Measurements from ENCODE around the gene PCGF6.
"Not testable (repeated sequence)": the region's sequence is repeated elsewhere in the genome, so short reads cannot be mapped to it uniquely, and the experiment has no call there.

The PCGF6 gene

GRCh38 chr10:103350517-103351260 lies at the start of gene PCGF6:
Gene PCGF6 (minus strand): TSS chr10:103351140. CDS start chr10:103351066, 74 bp downstream.
- DNase-seq (ENCODE audit: low read depth): peak; percentile 68

GRCh38 chr10:103397191-103397825 lies 46.4 kb upstream of the PCGF6 start:
- DNase-seq (ENCODE audit: low read depth): no peak

- no peak for DNase-seq (ENCODE audit: low read depth)
Observed at GRCh38 chr10:103396789-103397087, 45.8 kb upstream of the PCGF6 start.

- DNase-seq (ENCODE audit: low read depth): peak; percentile 96
Observed at GRCh38 chr10:103396067-103396788, 45.3 kb upstream of the PCGF6 start, which contains the start of the genes ATP5MK and PDCD11. Gene ATP5MK (minus strand): TSS chr10:103396475. CDS start chr10:103392457, 4,018 bp downstream. Gene PDCD11 (plus strand): TSS chr10:103396626. CDS start chr10:103398427, 1,801 bp downstream.

- peak; percentile 8 for DNase-seq (ENCODE audit: low read depth)
Observed at GRCh38 chr10:103395754-103396066, 44.8 kb upstream of the PCGF6 start.

DNA sequence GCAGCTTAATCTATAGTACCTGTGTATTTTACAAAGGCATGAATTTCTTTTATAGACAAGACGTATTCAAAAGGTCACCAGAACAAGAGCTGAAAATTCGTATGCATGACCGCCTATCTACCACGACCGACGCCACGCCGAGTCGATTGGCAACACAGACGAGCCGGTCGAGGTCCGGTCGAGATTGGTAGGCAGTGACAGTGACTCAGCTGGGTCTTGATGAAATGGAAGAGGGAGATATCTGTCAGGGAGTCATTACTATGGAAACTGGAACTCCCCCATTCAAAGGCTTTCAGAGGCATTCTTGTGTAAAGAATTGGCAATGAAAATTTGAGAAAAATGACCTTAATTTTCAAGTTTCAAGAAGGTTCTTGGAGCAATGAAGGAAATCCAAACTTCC lies 43.2 kb upstream of the PCGF6 start:
- no peak for DNase-seq (ENCODE audit: low read depth)

- no peak for DNase-seq (ENCODE audit: low read depth)
Observed at GRCh38 chr10:103382769-103383168, 31.8 kb upstream of the PCGF6 start.

DNA sequence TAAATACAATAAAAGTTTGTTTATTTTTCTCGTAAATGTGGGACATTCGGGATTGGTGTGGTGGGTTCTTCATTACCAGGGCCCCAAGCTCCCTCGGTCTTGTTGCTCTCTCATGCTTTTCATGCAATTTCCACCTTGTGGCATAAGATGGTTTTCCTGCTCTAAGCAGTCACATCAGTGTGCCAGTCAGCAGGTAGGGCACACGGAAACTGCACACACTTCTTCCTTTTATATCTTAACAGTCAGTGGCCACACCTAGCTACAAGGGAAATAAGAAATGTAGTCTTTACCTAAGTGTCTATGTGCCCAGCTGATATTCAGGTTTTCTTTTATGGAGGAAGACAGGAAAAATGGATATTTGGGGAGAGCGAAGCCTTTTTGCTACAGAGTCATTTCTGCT lies 23.3 kb upstream of the PCGF6 start:
- no peak for DNase-seq (ENCODE audit: low read depth)

DNA sequence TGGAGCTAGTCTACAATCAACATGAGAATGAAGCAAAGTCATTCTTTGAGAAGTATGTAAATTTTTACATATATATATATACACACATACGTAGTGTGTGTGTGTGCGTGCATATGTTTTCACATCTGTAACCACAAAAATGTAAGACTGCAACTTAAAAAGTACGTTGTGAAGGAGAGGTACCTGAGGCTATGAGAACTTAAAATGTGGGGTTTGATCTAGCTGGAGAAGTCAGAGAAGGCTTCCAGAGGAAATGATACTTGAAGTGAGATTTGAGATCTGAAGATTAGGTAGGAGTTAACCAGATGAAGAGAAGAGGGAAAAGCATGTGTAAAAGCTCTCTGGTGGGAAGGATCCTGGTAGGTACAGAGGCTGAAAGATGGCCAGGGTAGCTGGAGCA lies 22.6 kb upstream of the PCGF6 start:
- no peak for DNase-seq (ENCODE audit: low read depth)

- peak; percentile 94 for DNase-seq (ENCODE audit: low read depth)
Observed at GRCh38 chr10:103367782-103368518, 17.0 kb upstream of the PCGF6 start, which contains the start of gene TAF5. Gene TAF5 (plus strand): TSS chr10:103367976. CDS start chr10:103367990, 14 bp downstream.

DNA sequence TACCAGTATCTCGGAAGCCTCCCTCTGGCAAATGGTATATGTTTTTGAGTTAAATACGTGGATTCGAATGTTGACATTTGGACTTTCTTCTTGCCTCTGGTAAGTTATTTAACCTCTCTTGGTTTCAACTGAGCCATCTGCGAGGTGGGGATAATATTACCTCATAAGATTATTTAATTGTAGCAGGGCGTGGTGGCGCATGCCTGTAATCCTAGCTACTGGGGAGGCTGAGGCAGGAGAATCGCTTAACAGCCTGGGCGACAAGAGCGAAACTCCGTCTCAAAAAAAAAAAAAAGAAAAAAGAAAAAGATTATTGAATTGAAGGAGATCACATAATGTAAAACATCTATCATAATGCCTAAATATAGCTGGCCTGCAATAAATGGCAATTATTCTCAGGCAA lies 16.4 kb upstream of the PCGF6 start:
- no peak for DNase-seq (ENCODE audit: low read depth)

DNA sequence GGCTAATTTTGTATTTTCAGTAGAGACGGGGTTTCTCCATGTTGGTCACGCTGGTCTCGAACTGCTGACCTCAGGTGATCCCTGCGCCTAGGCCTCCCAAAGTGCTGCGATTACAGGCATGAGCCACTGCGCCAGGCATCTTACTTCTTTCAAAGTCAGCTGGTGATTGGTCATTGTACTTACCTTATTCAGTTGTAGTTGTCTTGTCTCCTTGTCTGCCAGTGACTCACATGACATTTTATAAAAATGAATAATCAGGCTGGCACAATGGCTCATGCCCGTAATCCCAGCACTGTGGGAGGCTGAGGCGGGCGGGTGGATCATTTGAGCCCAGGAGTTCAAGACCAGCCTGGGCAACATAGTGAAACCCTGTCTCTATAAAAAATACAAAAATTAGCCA lies 9.9 kb upstream of the PCGF6 start:
- not testable (repeated sequence) for DNase-seq (ENCODE audit: low read depth)

GRCh38 chr10:103359493-103359892 lies 8.6 kb upstream of the PCGF6 start:
- not testable (repeated sequence) for DNase-seq (ENCODE audit: low read depth)

- no peak for DNase-seq (ENCODE audit: low read depth)
Observed at GRCh38 chr10:103355906-103356599, 5.1 kb upstream of the PCGF6 start.

DNA sequence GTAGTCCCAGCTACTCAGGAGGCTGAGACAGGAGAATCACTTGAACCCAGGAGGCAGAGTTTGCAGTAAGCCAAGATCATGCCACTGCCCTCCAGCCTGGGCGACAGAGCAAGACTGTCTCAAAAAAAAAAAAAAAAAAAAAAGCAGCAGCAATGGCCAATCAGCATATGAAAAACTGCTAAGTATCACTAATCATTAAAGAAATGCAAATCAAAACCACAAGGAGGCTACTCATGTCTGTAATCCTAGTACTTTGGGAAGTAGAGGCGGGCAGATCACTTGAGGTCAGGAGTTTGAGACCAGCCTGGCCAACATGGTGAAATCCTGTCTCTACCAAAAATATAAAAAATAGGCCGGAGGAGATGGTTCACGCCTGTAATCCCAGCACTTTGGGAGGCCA lies 3.6 kb upstream of the PCGF6 start:
- DNase-seq (ENCODE audit: low read depth): not testable (repeated sequence)

DNA sequence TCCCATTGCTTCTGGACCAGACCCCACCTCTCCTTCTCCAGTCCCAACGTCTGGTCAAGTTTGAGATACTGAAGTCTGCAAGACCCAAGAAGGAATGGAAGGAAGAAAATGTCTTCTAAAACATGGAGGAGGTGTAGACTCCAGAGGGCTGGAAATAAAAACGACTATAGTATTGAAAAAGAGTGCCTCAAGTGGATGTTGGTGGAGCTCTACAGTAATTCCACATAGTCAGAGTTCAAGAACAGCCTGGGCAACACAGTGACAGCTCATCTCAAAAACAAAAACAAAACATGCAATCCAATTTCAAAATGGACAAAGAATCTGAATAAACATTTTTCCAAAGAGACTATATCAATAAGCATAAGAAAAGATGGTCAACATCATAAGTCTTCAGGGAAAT lies 2.3 kb upstream of the PCGF6 start:
- no peak for DNase-seq (ENCODE audit: low read depth)

DNA sequence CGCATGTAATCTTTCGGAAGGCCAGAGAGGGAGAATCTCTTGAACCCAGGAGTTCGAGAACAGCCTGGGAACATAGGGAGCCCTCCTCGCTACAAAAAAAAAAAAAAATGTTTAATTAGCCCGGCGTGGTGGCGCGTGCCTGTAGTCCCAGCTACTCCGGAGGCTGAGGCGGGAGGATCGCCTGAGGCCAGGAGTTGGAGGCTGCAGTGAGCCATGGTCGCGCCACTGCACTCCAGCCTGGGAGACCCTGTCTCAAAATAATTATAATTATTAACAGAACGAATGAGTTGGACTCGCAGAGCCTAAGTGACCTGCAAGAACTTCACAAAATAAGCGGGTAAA lies 794 bp downstream of the PCGF6 start:
- DNase-seq (ENCODE audit: low read depth): no peak

GRCh38 chr10:103336370-103336769 lies 14.6 kb downstream of the PCGF6 start:
- no peak for DNase-seq (ENCODE audit: low read depth)

- no peak for DNase-seq (ENCODE audit: low read depth)
Observed at GRCh38 chr10:103334567-103334966, 16.4 kb downstream of the PCGF6 start.

DNA sequence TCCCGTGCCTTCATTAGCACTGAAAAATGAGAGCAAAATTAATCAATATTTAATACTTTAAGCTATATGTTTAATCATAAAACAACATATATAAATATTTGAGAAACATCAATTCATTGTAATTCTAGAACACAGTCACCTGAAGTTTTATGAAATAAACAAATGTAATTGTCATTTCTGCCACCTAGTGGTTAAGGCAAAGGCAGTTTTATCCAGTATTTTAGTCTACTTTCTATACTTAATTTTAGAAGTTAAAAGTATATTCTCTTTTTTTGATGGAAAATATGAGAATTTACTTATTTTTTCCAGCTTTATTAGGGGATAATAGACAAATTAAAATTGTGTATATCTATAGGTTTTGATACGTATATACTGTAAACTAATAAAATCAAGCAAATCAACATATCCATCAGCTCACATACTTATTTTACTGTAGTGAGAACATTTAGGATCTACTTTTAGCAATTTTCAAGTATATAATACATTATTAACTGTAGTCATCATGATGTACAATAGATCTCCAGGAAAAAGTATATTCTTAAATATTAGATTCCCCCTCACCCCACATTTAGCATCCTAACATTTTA lies 16.9 kb downstream of the PCGF6 start:
- DNase-seq (ENCODE audit: low read depth): no peak

GRCh38 chr10:103327906-103328305 lies 23.0 kb downstream of the PCGF6 start:
- no peak for DNase-seq (ENCODE audit: low read depth)
